Activated CD8-positive, alpha-beta memory T cell treated with anti-CD3 and anti-CD28 coated beads for 48 hours (primary cell): ENCODE results near the gene ABCA3.
"Not testable (repeated sequence)": the region's sequence is repeated elsewhere in the genome, so short reads cannot be mapped to it uniquely, and the experiment has no call there.

Source experiments
- DNase-seq, 3 experiments: peaks; one replicate each; pipeline ENCODE4 v3.0.0-alpha.2; 2020; ENCODE audit warnings: low read depth in 2 of 3, low spot score in 2 of 3

Gene ABCA3

DNA sequence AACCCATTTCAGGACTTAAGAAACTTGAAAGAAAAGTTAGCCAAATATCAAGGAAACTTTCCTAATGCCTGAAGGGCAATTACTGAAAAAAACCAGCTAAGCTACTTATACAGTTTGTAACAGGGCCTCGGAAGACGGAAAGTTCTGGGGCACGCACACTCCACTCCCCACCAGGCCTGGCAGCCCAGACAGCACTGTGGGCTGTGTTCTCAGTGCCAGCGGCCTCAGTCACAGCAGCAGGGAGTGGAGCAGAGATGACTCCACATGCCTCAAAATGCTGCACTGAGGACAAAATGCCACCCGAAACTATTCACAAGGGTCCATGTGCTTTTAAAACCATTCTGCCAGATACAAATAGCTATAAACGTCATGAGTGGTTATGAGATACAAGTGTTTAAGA lies 82.8 kb downstream of the ABCA3 start:
- no peak for DNase-seq

DNA sequence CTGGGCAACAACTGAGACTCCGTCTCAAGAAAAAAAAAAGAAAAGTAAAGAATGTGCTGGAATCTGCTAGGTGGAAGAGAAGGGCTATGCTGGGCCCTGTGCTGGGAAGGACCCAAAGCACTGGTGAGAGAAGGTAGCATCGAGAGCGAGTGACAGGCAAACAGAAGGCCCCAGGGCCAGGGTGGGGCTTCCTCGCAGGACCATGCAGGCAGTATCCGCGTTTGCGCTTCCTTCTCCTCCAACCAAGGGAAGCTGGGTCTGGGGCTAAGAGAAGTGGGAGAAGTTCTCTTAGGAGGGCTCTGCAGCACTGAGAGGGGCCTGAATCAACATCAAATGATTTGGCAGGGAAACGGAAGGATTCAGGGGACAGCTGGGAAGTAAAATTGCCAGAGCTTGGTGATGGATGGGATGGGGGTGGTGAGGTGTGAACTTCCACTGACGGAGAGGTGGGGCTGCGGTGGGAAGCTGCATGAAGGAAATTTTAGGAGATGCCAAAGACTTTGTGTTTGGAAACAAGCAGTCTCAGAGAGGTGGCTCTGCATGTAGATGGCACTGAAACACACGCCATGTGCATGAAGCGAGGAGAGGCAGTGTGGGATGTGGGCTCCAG lies 83.9 kb downstream of the ABCA3 start:
- DNase-seq = no peak

DNA sequence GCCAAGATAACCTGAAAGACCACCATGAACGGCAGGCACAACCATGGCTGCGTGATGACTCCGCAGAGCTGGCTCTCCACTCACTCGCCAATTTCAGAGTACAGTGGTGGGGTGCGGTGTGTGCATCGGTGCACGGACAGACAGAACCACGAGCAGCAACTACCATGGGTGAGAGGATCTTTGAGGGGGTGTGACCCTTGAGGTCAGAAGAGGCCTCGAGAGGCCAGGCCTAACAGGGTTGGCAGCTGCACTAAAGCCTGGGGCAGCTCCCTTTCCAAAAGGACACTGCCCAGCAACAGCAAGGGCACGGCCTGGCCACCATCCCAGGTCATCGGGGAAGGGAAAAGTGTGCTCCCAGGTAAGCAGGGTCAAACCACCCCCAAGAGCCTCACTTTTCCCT lies 87.2 kb downstream of the ABCA3 start:
- DNase-seq = no peak

DNA sequence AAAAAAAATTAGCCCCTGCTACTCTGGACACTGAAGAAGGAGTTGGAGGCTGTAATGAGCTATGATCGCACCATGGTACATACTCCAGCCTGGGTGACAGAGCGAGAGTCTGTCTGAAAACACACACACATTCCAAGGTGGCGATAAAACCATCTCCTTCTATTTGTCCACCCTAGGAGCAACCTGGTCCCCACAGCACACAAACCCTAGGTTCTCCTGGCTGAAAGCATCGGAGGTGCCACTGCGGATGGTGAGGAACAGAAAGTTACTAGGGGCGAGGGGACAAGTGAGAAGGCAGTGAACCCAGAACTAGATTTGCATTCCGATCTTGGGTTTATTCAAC lies 87.8 kb downstream of the ABCA3 start:
- DNase-seq = no peak

DNA sequence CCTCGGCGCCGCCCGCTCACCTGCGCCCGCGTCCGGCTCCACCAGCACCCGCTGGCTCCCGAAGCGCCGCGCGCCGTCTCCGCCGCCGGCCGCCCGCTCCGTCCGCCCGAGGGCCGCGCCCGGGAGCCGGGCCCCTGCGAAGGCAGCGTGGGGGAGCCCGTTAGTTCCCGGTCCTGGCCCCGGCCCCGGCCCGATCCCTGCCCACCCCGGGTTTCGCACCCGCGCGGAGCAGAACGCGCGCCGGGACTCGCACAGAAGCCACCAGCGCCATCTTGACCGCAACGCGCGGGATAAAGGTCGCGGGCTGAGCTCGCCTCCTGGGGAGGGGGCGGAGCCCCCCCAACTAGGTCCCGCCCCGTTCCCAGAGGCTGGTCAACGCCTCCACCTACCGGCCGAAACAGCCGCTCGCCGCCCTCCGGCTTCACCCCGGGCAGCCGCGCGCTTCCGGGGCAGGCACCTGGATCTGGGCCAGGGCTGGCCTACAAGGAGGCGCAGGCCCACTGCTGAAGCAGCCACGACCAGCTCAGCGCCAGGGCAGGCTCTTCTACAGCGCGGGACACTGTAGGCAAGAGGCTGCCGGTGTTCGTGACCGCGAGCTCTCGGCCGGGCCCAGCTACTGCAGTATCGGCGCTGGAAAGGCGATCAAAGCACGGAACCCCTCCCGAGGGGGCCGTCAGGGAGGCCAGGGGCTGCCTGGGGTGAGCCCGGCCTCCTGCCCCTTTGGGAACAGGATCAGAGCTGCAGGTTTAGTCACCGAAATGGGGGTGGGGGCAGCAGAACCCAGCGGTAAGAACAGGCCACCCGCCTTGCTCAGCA lies 89.0 kb downstream of the ABCA3 start, which contains the start of gene ECI1:
TSS of gene ECI1 (minus strand) at position 292 of the 816 bp plus-strand sequence. CDS start at position 271, 21 bp downstream.
- peak; percentile 64 to 87 (median 82) for DNase-seq

DNA sequence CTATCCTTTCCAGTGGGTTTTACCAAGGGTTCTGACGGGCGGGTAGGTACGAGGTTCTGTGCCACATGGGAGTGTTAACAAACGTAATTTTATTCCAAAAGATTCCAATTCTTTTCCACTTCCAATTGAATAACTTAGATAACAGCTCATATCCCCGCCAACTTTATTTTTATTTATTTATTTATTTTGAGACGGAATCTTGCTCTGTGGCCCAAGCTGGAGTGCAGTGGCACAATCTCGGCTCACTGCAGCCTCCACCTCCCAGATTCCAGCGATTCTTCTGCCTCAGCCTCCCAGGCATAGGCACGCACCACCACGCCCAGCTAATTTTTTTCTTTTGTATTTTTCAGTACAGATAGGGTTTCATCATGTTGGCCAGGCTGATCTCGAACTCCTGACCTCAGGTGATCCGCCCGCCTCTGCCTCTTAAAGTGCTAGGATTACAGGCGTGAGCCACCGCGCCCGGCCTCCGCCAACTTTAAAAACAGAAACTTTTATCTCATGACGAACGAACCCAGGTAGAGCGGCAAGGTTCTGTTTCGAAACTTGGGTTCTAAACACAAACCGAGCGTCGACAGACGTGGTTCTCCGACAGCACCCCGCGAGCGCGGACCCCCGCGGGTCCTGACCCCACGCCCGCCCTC lies 89.8 kb downstream of the ABCA3 start:
- peak in 1 of 3 experiments; percentile 17 for DNase-seq

DNA sequence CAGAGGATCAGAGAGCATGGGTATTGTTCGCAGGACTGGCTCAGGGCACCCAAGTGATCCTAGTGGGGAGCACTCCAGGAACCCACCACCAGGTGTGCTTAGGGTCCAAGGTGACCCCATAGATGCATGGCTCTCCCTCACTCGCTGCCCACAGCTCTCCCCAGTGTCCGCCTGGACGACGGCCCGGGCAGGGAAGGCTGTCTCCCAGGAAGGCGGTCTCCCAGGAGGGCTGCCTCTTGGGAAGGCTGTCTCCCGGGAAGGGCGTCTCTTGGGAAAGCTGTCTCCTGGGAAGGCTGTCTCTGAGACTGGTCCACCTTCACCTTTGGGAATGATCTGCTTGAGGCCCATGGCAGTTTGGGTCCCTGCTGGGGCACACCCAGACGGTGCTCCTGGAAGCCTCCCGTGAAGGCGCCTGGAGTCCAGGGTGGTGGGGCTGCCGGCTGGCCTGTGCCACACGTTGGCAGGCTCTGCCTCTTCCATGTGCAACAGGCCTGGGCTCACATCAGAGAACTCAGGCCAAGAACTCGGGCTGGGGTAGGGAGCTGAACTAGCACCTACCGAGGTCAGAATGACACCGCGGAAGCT lies 94.1 kb downstream of the ABCA3 start:
- DNase-seq = no peak

DNA sequence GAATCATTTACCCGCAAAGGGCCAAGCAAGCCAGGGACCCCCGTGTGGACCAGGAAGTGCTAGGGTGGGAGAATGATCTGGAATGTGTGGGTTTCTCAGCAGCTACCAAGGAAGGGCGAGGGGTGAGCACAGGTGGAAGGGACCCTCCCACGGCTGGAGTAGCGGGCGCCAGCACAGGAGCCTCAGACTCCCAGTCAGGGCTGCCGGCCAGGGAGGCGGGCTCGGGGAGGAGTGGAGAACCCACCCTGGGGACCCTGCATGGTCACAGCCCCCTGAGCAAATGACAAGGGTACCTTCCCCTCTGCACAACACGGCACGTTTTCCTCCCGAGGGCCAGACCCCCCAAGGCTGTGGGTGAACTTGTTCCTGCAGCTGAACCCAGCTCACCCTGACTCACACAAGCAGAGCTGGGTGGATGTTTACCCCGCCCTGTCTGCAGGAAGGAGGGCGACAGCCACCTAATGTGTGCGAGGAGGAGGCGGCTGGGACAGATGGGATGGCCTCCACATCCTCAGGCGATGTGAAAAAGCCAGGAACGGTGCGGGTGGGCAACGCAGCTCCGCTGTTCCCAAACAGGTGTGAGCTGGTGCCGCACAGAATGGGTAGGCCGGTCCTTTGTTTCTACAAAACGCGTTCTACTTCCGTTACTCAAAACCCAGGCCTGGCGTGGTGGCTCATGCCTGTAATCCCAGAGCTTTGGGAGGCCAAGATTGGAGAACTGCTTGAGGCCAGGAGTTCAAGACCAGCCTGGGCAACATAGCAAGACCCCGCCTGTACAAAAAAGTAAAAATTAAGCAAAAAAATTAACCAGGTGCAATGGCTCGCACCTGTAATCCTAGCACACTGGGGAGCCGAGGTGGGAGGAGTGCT lies 95.4 kb downstream of the ABCA3 start:
- DNase-seq = no peak

DNA sequence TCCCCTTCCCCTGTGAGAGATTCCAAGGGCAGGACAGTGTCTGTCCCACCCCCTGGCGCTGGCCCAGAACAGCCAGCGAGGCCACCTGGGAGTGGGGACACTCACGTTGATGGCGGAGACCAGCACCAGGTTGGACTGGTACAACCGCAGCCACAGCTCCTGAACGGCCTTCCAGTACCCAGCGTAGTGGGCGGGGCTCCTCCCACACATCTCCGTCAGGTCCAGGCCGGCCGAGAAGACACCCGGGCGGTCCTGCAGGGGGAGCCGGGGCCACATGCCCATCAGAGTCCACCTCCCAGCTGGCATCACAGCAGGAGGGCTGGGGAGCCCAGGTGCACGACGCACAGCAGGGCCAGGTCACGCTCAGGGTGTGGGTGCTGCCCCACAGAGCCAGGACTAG lies 96.2 kb downstream of the ABCA3 start:
- no peak for DNase-seq

DNA sequence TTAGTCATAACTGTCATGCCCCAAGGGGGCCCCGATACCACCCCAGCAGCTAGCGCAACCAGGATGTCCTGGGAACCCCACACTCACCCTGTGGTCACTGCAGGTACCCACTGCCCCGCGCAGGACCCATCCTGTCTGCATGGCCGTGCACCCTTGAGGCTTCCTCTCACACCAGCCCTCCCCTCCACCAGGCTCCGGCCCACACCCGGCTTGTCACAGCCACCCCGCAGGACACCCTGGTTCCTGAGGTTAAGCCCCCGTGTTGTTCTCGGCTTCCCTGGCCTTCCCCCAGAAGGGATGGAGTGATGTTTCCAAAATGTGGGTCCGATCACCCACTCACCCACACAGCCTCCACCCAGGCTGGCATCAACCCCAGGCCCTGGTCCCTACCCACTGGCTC lies 96.7 kb downstream of the ABCA3 start:
- no peak for DNase-seq

DNA sequence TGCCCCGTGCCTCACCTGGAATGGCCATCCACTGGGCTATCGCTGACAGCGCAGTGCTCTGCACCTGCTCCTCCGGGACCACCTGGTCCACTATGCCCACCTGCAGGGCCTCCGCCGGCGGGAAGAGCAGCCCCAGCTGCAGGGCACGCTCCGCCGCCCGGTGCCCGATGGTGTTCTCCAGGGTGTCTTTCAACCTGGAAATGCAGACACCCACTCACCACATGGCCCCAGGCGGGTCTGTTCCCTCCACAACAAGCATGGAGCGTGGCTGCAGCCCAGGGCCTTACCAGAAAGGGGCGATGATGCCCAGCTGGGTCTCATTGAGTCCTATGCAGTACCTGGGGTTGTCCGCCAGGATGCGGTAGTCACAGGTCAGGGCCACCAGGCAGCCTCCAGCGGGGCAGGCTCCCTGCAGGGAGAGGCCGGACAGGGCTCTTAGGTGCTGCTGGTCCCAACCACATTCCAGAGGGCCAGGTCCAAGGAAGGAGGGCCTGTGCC lies 97.4 kb downstream of the ABCA3 start:
- no peak for DNase-seq

DNA sequence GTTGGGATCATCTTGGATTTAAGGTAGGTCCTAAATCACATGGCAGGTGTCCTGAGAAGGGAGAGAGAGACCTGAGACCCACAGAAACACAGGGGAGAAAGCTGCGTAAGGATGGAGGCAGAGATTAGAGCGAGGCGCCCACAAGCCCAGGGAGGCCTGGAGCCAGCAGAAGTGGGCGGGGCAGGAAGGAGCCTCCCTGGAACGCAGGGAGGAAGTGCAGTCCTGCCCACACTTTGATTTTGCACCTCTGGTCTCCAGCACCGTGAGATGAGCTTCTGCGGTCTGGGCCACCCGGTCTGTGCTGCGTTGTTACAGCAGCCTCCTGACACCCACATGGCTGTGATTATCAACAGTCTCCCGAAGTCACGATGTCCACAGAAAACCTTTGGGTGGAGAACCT lies 97.9 kb downstream of the ABCA3 start:
- no peak for DNase-seq

DNA sequence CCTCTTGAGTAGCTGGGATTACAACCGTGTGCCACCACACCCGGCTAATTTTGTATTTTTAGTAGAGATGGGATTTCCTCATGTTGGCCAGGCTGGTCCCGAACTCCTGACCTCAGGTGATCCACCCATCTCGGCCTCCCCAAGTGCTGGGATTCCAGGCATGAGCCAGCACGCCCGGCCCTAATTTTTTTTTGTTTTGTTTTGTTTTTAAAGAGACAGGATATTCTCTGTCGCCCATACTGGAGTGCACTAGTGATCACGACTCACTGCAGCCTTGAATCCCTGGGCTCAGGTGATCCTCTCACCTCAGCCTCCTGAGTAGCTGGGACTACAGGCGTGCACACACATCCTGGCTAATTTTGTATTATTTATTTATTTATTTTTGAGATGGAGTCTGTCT lies 100.2 kb downstream of the ABCA3 start:
- not testable (repeated sequence) for DNase-seq

DNA sequence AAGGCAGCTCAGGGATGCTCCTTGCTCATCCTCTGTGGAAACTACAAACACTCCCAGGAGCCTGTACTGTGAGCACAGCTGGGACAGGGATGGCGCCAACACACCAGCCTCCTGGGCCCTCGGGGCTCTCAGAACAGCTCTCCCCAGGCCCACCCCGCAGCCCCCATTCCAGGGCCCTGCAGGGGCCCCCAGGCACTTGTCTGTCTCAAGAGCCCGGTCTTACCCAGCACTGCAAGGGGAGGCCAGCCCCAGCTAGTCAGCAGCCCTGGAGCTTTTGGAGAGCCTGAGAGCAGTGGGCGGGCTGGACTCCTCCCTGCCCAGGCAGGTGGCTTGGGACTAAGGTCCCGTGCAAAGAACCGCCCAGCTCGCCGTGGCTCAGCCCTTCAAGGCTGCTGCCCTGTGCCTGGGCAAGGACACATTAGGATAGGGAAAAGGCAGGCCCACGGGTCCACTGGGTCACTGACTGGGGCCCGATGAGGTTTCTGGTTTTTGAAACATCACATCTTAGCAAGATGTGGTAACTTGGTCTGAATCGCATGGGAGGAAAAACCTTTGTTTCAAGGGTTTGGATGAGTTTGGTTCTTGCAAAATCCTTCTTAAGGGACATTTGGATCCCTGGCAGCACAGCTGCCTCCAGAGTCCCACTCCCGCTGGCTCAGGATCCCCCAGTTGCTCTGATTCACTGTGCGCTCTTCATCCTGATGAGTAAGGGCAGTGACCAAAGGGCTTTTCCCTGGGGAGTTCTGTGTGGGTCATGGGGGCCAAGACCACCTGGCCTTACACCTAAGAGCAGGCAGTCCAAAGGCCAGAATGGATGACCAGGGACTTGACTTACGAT lies 101.5 kb downstream of the ABCA3 start:
- DNase-seq = no peak

DNA sequence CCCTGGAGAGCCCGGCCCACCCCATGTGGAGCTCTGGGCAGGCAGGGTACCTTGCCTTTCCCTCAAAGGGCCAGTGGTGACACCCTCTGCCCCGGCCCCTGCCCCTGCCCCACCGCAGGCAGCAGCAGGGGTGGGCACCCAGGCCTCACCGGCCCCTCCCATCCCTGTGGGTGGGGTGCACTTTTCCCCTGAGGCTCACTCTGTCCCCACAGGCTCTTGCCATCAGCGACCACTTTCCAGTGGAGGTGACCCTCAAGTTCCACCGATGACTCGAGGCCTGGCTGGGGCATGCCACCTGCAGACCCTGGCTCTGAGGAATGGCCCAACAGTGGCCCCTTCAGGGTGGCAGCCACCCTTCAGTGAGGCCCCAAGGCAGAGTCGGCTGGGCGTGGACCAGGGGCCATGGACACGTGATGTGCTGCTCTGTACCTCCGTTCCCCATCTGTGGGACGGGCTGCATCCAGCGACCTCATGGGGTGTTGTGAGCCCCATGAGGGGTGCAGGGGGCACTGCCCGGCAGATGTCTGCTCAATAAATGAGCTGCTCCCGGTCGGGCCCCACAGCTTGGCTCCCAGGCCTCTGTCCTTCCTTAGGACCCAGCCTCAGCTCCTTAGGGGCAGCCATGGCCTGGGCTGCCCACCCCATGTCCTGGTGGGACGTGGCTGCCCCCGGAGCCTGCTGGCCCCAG lies 102.2 kb downstream of the ABCA3 start:
- no peak for DNase-seq

DNA sequence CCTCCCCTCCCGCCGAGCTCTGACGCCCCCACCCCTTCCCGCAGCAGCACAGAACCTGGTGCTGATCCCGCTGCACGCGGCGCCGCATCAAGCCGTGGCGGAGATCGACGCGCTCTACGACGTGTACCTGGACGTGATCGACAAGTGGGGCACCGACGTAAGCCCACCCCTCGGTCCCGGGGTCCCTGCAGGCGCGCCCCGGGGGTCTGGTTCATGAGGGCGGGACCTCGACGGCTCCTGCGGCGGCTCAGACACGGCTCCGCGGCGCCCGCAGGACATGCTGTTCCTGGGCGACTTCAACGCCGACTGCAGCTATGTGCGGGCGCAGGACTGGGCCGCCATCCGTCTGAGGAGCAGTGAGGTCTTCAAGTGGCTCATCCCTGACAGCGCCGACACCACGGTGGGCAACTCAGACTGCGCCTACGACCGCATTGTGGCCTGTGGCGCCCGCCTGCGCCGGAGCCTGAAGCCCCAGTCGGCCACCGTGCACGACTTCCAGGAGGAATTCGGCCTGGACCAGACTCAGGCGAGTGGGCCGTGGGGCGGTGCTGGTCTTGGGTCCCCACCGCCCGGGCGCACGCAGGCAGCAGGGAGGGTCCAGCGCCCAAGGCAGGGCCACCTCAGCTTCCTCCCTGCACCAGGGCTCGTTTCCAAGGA lies 102.9 kb downstream of the ABCA3 start:
- no peak for DNase-seq

DNA sequence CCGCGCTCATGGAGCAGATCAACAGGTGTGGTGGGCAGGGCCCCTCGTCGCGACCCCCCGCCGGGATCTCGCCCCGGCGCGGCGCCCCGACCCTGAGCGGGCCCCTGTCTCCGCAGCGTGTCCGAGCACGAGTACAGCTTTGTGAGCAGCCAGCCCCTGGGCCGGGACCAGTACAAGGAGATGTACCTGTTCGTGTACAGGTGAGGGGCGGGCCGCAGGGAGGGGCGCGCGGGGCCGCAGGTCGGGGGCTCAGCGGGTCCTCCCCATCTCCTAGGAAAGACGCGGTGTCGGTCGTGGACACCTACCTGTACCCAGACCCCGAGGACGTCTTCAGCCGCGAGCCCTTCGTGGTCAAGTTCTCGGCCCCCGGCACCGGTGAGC lies 103.4 kb downstream of the ABCA3 start:
- DNase-seq = no peak

DNA sequence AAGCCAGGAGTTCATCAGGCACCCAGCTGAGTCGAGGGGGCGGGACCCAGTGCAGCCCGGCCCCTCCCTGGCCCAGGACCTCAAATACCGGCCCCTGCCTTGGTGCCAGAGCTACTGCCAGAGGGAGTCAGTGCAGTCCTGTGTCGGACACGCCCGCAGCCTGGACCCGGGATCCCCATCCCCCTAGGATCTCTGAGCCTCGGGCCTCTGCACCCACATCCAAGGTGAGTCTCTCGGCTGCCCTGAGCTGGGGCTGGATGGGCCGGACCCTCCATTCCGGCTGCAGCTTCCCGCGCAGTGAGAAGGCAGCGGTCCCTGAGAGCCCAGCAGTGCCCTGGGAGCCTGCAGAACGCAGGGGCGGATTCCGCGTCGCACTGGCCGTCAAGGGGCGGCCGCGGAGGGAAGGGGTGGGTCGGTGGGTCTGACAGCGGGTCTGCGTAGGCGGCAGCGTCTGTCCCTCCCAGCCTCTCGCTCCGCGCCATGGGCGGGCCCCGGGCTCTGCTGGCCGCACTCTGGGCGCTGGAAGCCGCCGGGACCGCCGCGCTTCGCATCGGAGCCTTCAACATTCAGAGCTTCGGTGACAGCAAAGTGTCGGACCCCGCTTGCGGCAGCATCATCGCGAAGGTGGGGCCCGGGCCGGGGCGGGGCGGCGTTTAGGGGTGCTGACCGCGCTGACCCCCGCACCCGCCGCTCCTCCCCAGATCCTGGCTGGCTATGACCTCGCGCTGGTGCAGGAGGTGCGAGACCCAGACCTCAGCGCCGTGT lies 104.0 kb downstream of the ABCA3 start, which contains the start of gene DNASE1L2:
TSS of gene DNASE1L2 (plus strand) at position 108 of the 765 bp plus-strand sequence. CDS start at position 481, 373 bp downstream.
- no peak for DNase-seq
